Fibroblast of skin of scalp (primary cell): ENCODE data around the gene TLX1.

ENCODE experiments used
- DNase-seq: peaks from one replicate; pipeline ENCODE4 v3.0.0-alpha.2; 2013

The TLX1 gene

DNA sequence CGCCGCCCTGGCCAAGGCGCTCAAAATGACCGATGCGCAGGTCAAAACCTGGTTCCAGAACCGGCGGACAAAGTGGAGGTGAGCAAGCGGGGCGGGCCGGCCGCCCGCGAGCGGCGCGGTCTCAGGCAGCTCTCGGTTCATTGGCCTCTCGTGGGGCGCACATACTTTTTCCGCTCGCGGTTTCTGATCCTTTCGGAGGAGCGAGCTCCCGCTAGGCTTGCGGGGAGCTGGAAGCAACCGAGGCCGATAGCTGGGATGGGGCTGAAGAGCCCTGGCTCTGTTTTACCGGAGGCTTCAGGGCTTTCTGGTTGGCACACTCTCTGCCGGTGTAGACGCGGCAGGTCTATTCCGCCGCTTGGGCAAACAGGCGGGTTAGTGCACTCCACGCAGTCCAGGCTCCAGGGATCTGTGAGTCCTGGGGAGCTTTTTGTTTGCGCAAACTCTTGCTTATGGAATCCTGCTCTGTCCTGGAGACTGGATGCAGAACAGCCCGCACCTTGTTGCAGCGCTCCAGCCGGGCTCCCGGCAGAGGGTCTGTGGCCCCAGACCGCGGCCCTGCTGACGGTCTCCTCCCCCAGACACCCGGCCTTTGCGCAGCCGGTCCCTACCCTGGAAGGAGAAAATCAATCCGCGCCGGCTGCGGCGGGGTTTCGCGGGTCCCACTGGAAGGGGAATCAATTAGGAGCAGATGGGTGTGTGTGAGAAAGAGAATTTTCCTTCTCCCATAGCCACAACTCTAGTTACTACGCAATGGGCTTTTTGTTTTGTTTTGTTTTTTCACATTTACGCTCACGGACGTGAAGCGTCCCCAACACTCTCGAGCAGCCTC is 3.4 kb downstream of the TLX1 start:
- DNase-seq, result no peak

DNA sequence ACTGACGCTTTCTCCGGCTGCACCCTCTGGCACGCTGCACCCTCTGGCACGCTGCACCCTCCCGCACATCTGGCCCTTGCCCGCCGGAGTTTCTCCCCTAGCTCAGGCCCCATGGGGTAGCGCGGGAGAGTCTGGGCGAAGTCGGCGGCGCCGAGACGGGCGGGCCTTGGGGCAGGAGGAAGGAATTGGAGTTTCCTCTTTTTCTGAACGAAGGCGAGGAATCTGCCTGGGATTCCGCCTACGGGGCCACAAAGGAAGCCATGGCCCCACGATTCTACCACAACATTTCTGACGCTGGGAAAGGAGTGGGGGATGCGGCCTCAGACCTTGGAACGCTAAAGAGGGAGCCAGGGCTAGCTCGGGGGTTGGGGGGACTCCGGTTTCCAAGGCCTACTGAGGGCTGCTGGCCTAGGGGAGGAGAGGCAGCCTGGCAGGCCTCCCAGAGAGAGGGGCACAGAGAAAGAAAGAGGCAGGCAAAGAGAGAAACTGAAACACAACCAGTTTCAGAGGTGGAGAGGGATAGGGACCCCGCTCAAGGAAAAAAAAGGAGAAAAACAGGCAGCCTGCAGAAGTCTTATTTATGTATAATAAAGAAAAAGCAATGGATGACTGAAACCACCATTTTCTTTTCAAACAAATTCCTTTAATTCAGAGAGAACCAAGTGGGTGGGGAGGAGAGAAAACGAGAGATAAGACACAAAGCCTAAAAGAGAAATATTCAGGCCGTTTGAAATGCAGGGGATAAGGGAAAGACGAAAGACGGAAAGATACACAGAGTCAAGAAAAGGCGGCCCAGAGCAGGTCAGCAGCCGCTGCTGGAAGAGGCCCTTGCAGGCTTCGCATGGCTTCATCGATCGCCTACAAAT is 4.3 kb downstream of the TLX1 start:
- DNase-seq, result no peak

DNA sequence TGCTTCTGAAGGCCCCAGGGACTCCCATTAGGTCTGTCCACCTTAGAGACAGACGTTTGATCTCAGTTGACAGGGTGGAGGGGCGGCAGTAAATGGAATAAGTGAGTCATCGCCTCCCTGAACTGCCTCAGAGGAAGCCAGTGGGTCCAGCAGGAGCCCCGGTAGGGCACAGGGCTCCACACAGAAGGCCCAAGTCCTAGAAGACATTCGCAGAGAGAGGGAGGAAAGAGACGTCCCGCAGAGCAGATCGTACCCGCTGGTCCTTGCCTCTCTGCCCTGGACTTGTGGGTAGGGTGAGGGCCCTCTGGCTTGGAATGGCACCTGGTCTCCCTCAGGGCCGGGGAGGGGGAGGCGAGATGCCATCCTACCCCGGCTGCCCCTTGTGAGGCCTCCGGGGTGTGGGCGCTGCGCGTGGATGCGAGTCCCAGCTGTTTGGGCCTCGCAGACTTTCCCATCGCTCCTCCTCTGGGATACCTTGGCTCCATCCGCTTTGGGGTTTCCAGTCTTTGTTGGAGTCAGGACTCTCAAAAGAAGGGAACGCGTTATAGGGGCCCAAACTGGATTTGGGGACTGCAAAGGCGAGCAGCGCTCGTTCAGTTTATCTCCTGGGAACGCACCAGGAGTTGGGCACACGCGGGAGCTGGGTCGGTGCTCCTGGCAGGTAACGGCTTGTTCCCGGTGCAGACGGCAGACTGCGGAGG is 5.1 kb downstream of the TLX1 start:
- DNase-seq, result no peak

DNA sequence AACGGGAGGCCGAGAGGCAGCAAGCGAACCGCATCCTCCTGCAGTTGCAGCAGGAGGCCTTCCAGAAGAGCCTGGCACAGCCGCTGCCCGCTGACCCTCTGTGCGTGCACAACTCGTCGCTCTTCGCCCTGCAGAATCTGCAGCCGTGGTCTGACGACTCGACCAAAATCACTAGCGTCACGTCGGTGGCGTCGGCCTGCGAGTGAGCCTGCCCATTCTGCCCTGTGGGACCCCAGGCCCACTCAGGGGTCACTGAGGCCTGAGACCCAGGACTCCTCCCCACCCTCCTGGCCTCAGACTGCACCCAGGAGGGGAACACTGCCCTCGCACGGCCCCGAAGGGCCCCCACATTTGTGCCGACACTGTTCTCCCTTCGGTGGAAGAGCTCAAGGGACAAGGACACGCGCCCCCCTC is 5.6 kb downstream of the TLX1 start:
- DNase-seq, result no peak

DNA sequence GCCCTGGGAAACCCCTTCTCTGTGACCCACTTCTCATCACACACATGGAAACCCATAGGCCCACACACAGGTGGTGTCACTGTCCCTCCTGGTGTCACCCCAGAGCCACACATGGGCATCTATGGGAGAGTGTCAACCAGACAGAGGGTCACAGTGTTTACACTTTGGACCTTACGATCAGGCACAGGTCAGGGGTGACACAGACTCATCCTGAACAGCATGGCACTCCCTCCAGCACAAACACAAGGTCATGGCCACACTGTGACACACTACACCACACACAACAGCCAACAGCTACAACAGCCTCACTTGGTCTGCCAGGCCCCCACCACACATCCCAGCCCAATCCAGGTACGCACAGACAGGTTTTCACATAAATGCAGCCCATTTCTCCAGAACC is 6.2 kb downstream of the TLX1 start:
- DNase-seq, result no peak

DNA sequence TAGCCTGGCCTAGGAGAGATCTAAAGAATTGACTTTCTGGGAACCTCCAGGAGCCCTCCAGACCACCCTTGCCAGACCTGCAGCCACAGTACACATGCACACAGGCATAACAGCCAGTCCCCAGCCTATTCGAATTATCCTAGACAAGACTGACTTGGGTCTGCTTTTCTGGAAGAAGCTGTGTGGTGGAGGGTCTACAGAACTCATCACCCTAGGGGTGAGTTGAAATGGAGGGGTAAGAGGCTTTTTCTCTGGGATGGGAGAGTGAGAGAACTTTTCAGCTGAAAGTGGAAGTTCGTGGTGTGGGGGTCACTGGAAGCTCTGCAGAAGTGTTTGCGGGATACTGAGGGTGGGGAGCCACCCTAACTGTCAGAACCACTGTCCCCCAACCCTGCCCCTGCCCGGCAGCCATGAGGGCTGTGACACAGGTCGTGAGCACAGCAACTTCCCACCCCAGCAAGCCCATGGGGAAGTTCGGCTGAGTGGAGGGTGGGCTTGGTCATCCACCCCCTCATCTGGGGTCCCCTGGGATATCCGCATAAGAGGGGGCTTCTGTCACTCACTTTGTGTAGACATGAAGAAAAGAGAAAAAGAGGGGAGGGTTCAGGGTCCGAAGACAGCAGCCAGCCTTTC is 7.8 kb downstream of the TLX1 start:
- DNase-seq, result no peak

DNA sequence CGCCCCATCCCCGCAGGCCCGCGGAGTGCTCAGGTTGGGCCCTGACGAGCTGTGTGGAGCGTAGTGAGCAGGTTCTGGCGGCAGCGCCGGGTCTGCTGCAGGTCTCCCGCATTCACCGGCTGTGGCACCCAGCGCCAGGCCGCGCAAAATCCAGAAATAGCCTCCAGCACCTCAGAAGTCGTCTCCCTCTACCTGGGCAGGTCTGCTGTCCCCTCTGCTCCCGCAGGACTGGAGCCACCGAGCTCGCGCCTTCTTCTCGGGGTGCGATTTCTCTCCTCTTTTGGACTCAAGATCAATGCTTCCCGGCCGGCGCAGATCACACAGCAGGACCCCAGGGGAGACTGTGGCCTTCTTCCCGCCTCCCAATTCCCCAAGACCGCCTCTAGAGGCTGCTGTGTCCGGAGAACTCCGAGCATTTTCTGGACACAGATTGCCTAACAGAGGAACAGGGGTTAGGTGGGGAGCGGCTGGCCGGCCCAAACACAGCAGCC is 8.4 kb downstream of the TLX1 start:
- peak; percentile 16 for DNase-seq

DNA sequence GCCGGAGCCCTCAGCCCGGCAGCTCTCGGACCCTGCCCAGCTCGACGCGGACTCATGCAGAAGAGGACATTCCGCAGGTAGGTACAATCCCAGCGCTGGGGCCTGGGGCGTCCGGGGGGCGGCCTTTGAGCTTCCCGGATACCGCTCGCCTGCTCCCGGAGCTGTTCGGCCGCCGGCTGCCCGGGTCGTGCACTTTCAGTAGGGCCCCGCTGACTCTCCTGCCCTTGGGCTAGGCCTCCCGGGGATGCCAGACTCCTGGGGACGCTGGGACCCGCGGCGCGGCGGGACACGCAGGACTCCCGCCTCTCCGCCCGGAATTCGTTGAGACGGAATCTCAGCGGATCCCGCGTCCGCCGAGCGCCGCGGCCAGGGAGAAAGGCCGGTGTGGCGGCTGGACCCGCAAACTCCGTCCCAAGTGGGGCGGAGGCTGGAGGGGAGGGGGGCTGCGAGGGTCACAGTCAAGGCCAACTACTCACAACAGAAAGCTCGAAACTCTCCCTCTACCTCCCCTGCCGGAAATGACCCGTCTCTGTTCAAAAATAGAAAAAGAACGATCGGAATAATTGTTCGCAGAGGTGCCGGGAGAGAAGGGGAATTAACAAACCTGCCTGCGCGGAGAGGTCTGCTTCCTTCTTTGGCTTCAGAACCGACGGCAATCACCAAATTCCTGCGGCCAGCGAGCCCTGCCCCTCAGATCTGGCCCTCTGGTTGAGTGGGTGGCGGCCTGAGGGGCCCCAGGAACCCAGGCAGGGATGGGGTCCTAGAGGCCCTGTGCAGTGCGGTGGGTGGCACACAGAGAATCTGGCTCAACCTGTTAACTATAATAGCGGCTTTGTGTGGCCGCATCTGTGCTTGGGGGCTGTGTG is 9.2 kb downstream of the TLX1 start:
- no peak for DNase-seq

DNA sequence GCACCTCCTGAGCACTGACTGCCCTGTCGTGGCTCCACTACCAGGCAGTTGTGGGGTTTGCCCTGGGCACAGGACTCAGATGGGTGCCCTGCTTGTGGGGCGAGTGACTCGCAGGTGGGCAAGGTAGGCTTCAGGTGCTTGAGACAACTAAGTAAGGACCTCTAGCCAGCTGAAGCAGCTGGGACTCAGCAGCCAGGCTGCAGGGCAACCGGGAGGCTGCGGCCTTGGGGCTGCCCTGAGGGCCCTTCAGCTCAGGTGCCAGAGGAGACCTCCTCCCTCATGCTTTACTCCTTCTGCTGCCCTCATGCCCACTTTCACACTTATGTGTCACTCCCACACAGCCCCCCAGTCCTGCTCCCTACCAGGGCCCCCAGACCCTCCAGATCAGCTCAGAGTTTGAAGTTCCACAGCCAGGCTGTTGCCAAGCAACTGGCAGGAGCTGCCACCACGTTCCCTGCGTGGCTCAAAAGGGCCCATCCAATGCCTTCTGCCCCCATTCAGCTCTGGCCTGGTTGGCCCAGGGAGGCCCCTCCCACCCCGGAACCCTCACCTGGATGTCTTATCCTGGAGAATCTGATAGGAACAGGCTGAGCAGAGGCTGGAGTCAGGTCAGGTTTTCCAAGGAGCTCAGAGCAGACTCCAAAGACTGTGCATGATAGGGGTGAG is 10.0 kb downstream of the TLX1 start:
- no peak for DNase-seq

DNA sequence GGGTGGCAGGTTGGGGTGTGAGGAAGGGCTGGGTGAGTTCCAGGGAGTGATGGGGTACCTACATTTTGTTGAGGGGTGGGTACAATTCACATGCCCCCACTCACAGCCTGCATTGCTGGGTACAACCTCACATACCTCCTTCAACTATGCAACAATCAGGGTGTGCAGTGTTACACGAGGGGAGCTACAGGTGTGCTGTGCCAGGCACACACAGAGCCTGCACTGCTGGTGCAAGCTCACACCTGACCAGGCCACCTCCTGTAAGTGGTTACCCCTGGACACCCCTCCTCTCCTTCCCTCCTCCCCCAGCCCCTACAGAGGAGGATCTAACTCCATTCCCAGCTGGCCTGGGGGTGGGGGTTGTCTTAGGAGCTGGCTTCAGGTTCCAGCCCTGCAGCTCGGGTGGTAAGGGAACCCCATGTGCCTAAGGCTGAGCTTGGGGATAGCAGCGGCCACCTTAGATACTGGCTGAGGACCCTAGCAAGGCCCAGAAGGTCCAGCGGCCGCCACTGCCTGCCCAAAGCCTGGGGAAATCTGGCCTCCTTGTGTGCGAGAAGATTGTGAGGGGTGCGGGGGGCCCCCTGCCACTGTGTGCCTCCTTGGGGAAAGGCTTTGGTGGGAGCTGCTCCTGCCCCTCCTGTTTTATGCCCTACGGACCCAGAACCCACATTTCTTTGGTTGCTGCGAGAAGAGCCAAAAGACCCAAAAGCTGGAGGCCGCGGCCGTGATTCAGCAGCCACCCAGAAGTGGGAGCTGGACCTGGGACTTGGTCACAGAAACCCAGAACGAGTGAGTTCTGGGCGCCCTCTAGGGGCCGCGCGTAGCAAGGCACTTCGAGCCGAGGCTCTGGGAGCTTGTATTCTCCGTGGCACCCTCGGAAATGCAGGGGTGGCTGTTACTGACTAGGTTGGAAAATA is 10.8 kb downstream of the TLX1 start:
- DNase-seq, result peak; percentile 81

DNA sequence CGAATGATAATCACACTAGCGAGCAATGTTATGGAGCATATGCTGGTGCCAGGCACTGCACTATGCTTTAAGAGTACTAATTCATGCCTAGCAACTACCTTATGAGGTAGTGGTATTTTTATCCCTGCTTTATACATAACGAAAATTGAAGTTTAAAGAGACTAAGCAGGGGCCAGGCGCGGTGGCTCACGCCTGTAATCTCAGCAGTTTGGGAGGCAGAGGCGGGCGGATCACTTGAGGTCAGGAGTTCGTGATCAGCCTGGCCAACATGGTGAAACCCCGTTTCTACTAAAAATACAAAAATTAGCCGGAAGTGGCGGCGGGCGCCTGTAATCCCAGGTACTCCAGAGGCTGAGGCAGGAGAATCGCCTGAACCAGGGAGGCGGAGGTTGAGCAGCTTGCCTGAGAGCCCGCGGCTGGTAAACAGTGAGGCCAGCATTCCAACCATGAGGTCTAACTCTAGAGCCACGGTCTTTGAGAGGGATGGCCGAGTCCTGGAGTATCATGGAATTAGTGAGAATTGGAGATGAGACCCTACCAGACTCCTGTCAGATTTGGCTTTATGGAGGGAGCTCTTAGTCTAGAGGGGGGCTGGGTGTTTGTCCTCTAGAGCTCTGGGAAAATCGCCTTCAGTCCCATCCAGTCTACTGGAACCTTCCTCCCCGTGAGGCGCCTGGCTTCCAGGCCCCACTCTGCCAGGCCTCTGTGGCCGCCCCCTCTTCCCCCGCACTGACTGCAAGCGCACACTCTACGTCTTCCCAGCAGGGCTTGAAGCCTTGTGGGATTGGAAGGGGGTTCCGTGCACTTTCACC is 11.6 kb downstream of the TLX1 start:
- no peak for DNase-seq

DNA sequence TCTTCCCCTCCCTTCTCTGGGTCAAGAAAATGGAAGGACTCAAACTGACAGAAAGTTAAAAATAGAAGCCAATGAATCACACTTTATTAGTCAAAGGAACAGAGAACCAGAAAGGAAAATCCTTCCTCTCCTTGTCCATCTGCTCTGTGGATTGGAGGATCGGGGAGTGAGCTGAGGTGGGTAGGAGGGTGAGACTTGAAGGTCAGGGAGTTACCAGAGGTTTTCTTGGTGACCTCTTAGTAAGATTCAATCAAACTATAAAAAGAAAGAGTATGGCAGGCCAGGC is 12.2 kb downstream of the TLX1 start:
- DNase-seq, result no peak

DNA sequence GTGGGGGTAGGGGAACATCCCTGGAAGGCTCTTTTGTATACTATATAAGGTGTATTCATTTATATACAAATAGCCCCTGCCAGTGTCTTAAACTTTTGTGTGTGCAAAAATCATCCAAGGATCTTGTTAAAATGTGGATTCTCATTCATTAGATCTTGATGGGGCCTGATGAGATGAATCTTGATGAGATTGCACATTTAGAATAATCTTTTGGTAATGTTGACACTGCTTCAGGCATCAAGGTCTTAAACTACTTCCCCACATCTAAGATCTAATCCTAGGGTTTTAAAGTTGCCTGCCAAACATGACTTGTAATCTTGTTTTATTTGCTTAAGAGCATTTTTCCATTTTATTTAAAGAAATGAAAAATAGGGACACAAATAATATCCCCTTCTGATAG is 13.0 kb downstream of the TLX1 start:
- DNase-seq, result no peak

DNA sequence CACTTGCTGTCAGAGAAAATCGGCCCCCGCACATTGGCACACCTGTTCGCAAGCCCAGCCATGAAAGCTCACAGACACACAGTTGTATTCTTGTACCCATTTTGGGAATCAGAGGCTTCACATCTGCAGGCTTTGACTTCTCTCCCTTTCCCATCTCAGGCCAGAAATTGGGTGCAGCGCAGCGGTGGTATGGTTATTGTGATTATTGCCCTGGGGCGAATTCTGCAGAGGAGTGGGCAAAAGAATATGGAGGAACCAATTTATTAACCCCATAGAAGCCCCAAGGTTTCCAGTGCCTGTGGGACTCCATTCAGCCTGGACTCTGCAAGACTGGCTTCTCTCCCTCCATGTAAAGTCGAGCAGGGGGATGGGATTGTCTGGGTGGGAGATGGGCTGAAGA is 14.0 kb downstream of the TLX1 start:
- DNase-seq, result no peak

DNA sequence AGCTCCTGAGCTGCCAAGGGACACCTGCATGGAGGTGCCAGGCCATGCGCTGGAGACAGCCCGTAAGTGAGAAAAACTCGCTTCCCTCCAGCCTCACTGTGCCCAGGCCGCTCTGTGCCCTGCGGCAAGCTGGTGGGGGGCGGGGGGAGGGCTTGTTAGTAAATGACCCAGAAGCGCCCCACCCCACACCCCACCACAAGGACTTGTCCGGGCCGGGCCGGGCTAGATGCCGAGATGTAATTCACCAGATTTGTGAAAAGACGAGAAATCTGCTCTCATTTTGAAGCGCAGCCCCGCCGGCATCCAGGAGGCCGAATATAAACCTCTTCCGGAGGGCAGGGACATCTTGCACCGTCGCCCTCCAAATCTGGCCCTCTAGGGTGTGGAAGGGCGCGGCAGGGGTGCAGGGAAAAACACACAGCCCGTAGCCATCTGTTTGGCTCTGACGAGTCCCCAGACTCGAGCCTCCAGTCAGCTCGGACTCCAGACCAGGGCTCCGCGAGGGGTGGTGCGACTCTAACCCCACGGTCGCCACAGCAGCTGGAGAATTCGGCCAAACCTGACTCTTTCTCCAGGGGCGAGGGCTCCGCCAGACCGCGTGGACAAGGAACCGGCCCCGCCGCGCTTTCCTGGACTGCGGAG is 14.8 kb downstream of the TLX1 start:
- no peak for DNase-seq

DNA sequence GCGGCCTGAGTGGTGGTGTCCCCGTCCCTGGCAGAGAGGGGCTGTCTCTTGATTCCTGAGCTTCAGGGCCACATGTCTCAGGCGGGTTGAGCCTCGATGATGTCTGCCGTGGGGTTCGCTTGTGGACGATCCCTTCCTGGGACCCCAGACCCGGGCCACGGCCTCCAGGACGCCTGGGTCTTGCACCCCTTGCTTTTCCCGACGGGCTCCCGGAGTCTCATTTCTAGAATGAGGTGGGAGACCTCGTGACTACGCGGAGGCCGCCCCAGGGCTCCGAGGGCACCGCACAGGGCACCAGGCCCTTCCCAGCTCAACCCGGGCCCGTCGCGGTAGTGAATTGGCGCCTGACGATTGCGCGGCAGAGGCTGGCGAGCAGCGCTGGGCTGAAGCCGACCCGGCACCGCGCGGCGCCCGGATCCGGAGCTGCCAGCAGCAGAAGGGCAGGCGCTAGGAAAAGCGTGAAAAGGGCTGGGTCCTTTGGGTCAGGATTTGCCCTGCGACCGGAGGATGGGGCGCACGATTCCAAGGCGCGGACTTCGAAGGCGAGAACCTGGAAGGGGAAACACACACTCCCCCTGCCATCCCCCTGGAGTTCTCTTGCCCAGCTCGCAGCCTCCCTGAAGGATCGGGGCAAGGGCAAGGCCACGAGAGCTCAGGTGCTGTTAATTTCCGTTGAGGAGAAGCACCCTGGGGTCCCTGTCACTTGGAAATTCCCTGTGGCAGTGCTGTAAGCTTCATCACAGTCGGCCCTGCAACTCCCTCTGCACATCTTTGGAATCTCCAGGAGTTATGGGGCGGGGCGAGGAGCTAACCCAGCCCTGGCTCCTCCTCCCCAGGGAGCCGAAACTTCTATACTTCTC is 15.5 kb downstream of the TLX1 start:
- no peak for DNase-seq

DNA sequence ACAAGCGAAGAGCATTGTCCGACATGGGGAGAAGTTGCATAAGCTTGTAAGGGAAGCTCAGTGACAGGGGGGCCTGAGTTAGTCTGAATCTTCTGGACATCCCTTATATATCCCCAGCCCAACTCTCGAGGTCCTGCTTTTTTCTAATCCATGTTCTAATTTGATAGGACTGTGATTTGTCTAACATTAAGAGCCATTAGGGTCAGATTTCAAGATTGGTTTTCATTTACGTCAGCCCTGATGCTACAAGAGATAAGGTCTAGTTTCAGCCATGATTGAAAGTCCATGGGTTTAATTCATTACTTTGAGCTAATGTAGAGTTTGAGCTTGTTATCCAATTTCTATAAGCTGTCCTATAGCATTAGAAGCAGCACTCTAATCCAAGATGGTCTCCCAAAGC is 20.3 kb downstream of the TLX1 start:
- no peak for DNase-seq

DNA sequence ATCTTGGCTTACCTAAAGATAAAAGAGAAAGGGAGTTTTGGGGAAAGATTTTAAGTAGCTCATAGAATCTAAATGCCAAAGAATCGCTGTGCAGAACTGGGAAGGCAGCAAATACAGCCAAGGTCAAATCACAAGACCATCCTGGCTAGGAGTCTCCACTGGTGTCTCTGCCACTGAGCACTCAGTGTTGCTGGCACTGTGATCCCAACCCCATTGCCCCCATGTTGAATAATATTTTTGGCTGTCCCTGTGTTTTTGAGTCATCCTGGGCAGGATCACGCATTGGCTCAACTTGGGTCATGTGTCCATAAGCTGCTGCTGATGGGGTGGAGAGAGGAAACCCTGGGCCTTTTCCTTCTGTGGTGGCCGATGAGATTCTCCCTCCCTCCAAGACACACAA is 21.2 kb downstream of the TLX1 start:
- DNase-seq, result no peak
